Activated T-cell treated with anti-CD3 and anti-CD28 coated beads for 4 hours (primary cell): ENCODE results near the gene SPINK1.
"Not testable (repeated sequence)": the region's sequence is repeated elsewhere in the genome, so short reads cannot be mapped to it uniquely, and the experiment has no call there.

Experiments used
- DNase-seq: peaks from one replicate; pipeline ENCODE4 v3.0.0-alpha.2; 2020

SPINK1 gene

DNA sequence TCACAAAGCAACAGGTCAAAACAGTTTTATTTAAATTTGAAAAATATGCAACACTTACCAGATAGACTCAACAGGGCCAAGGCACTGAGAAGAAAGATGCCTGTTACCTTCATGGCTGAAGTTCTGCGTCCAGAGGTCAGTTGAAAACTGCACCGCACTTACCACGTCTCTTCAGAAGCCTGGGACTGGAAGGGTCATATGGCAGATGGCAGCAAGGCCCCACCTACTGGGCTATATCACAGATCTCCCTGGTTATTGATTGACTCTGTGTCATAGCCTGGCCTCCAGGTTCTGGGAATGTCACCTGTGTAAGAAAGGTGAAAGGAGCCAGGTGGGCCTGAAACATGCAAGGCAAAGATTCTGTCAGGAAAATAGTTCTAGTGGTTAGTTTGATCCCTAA, at the start of gene SPINK1:
SPINK1 (minus strand) TSS at position 207 of the 400 bp plus-strand sequence; CDS start at position 113, 94 bp downstream.
- no peak for DNase-seq

DNA sequence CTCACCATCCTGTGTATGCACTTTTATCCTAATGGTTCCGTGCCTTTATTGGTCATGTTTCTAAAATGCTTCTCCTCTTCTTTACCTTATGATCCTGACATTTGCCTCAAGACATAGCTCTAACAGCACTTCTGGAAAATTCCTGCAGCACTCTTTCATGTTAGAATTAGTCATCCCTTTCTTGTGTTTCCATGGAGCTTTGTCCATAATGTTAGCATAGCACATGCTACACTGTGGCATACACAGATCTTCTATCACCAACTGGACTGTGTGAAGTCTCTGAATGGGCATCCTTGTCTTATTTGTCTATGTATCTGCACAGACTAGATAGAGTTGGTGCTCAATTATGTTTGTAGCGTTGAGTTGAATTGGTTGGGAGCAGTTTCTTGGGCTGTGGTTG, 49.0 kb upstream of the SPINK1 start:
- DNase-seq: no peak

DNA sequence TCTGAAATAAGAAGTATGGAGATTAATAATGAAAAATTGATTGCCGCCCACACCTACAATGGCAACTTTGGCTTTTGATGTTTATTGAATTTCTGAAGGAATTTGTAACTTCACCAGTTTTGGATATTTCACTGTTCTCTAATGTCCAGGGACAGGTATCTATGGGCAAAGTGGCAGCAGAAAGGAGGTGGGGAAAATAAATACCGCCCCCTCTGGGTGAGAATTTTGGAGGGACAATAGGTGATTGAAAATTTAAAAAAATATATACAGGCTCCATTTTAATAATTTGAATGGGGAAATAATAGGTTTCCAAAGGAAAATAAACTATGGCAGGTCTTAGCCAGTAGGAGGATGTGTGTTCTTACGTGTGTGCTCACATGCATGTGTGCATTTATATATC, 48.3 kb upstream of the SPINK1 start:
- DNase-seq: no peak

DNA sequence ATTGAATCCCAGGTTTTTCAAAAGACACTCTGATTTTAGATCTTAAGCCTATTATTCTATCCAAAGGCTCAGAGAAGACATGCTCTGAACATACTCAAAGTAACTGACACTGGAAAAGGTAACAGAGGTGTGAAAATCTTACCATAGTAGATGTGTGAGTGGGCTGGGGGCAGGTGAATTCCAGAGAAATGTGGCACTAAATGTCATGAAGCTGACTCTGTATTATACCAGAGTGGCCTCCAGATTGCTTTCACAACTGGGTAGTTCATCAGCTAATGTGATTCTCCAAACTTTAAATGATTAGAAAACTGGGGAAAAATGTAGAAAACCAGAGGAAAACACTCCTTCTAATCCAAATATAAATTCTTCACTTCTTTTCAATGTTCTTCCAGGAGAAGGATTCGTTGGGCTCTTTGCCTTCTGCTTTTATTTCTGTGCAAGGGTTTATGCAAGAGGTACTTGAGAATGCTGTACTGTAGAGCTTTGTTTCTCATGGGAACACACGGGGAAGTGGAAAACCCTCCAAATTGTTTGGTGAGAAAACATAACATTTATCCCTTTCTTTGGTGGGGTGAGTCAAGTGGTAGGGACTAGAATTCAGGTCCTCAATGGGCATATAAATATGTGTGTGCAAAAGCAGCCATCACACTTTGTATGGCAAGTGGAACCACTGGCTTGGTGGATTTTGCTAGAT, 46.7 kb upstream of the SPINK1 start, which contains the start of gene SCGB3A2:
SCGB3A2 (plus strand) TSS at position 646 of the 694 bp plus-strand sequence. CDS start 93 bp downstream, outside the sequence.
- DNase-seq: no peak

DNA sequence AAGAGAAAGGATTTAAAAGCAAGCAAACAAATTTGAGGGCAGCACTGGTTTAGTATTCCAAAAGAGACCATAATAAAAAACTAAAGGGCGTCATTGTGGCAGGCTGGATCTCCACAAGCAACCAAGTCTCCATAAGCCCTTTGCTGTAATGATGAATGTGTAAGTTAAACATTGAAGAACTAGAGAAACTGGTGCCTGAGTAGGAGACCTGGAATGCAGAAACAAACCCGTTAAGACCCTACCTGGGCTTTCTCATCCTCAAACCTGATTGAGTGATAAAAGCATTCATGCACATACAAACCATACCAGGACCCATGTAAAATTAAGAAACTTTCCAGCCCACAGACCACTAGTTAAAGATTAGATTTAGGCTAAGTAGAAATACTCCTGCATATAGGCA, 45.2 kb upstream of the SPINK1 start:
- DNase-seq: no peak

- DNase-seq: no peak
These were observed 44.7 kb upstream of the SPINK1 start for GRCh38 chr5:147876141-147876540.

- no peak for DNase-seq
These were observed 43.5 kb upstream of the SPINK1 start for GRCh38 chr5:147874910-147875367.

DNA sequence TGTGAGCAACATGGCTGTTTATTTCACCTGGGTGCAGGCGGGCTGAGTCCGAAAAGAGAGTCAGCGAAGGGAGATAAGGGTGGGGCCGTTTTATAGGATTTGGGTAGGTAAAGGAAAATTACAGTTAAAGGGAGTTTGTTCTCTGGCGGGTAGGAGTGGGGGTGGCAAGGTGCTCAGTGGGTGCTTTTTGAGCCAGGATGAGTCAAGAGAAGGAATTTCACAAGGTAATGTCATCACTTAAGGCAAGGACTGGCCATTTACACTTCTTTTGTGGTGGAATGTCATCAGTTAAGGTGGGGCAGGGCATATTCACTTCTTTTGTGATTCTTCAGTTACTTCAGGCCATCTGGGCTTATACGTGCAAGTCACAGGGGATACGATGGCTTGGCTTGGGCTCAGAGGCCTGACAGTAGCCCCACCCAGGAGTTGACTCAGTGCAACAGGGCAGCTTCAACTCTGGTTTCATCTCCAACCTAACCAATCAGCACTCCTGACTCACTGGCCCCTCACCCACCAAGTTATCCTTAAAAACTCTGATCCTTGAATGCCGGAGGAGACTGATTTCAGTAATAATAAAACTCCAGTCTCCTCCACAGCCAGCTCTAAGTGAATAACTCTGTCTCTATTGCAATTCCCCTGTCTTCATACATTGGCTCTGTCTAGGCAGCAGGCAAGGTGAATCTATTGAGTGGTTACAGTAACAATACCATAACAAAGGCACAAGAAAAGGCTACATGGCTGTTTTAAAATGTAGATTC, 42.8 kb upstream of the SPINK1 start:
- not testable (repeated sequence) for DNase-seq

- not testable (repeated sequence) for DNase-seq
These were observed 41.4 kb upstream of the SPINK1 start for GRCh38 chr5:147872744-147873435.

GRCh38 chr5:147871980-147872549, 40.6 kb upstream of the SPINK1 start:
- DNase-seq: not testable (repeated sequence)

GRCh38 chr5:147869892-147870291, 38.4 kb upstream of the SPINK1 start:
- not testable (repeated sequence) for DNase-seq

GRCh38 chr5:147869112-147869511, 37.6 kb upstream of the SPINK1 start:
- DNase-seq: no peak

GRCh38 chr5:147863454-147864158, 32.1 kb upstream of the SPINK1 start:
- no peak for DNase-seq

DNA sequence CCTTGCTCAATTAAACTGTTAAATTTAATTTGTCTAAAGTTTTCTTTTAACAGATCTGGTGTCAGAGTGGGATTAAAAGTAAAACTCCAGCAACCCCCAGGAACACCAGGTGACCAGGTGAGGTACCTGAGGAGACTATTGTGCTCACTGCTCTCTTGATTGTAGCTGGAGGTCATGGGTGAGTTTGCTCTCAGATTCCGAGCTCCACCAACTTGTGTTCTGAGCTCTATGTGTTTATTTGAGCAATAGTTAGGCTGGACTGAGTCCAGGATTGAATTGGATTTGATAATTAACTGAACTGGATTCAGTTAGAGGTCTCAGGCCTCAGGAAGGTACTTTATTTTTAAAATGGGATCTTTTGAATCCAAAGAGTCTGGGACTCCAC, 29.2 kb upstream of the SPINK1 start:
- DNase-seq: no peak

DNA sequence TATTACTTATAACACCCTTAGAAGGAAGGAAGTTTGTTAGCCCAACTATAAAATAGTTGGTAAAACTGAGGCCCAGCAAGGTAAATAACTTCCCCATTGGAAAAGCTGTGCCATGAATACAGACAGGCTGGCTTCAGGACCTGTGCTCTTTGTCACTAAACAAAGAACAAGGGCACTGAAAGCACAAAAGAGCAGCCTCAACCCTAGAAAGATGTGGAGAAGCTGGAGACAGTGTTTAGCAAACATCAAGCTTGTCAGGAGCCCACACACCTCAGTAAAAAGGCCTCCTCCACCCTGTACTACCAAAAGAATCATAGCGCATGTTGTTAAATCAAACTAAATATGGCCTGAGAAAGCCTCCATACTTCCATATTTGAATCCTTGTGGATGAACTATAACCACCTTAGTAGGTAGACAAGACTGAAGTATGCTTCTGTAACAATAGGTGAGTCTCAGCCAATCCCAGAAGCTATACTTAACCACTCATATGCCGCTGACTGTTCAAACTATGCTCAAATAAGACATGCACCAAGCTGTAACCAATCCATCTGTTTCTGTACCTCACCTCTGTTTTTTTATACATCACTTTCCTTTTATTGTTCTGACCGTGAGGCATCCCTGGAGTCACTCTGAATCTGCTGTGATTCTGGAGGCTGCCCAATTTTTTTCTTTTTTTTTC, 28.6 kb upstream of the SPINK1 start:
- DNase-seq: no peak

- DNase-seq: no peak
These were observed 27.1 kb upstream of the SPINK1 start for GRCh38 chr5:147858565-147858964.

GRCh38 chr5:147857302-147858129, 26.0 kb upstream of the SPINK1 start:
- DNase-seq: peak; percentile 13

- DNase-seq: no peak
These were observed 25.3 kb upstream of the SPINK1 start for GRCh38 chr5:147856801-147857200.

- no peak for DNase-seq
These were observed 24.3 kb upstream of the SPINK1 start for GRCh38 chr5:147855774-147856069.

GRCh38 chr5:147854894-147855773, 23.7 kb upstream of the SPINK1 start:
- no peak for DNase-seq
